GM21576 (cell line): Measurements from ENCODE around the gene DPF3.

Experiments
- ATAC-seq: cut with Tn5 transposase; IDR thresholded peaks from one replicate; pipeline ENCODE4 v1.9.1; 2021; ENCODE audit warnings: mild to moderate bottlenecking, moderate library complexity; ENCODE audit not compliant: unreplicated experiment

DPF3 gene

DNA sequence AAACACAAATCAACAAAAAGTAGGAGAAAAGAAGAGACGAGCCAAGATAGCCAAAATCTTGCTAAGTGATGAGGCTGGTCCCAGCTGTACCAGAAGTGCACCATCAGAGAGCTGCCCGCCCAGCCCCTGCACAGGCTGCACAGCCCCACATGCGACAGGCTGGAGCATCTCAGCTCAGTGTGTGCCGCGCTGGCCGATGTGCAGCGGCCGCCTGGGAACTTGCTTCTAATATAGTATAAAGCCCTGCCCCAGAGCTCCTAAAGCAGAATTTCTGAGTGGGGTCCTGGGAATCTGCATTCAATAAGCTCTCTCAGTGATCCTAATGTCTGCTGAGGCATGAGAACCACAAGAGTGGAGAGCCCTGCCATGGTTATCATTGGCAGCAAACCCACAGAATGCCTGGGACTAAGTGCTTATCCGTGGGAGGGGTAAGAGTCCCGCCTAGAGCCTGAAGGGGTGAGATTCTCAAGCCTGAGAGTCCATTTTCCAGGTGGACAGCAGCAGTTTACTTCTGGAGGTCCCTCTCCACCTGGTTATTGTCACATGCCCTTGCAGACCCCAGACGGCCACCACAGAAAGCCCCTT, 171.6 kb downstream of the DPF3 start:
- ATAC-seq, result no peak

DNA sequence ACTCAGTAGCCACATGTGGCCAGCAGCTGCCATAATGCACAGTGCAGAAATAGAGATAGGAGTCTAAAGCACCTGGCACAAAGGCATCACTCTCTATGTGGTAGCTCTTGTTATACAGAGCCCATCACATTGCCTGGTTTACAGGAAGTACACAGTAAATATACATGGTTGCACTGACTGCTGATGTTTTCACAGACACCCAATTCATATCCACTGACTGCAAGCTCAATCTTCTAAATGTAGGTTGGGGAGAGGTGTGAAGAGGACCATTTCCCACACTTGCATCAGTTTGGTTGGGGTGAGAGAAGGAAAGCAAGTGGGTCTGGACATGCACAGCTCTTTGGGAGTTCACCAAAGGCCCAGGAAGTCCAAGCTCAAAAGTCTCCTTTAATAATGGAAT, 172.8 kb downstream of the DPF3 start:
- ATAC-seq, result no peak

DNA sequence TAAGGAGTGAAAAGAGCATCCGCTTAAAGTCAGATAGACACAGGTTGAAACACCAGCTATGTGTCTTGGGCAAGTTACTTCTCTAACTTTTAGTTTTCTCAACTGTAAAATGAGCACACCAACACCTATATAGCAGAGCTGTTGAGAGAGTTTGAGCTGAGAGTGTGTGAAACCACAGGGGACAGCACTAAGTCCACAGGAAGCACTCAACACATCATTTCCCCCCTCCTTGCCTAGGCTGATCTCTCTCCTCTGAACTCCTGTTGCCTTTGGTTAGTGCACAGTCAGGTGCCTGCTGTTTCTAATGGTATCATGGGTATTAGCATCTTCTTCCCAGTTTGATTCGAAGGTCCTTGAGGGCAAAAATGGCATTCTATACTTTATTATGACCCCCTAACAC, 176.7 kb downstream of the DPF3 start:
- ATAC-seq, result no peak

DNA sequence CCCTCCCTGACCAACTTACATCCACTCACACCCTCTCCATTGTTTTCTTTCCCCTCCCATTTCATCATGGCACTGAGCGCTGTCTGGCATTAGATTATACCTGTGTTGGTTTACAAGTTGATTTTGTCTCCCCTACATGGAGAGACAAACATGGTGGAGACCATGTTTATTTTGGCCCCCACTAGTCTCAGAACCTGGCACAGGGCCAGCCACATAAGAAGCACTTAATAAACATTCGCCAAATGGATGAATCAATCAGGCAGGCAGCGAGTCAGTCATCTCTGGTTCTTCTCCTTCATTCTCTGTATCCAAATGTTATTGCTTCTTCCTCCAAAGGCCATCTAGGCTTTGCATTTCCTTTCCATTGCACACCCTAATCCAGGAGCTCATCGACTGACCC, 177.4 kb downstream of the DPF3 start:
- ATAC-seq, result no peak

DNA sequence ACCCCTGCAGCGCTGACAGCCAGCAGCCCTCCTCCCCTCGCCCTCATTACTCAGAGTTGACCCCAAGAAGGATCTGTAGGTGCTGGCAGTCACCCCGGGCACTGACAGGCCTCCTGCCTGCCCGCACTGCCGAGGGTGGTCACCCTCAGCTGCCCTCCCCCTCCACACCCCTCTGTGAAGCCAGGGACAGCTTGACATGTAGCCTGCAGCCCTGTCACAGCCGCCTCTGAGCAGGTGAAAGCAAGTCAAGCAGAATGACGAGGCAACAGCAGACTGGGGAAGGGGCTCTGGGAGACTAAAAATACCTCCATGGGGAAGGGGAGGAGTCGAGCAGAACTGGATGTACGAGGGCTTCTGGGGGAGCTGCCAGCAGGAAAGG, 178.1 kb downstream of the DPF3 start:
- no peak for ATAC-seq

DNA sequence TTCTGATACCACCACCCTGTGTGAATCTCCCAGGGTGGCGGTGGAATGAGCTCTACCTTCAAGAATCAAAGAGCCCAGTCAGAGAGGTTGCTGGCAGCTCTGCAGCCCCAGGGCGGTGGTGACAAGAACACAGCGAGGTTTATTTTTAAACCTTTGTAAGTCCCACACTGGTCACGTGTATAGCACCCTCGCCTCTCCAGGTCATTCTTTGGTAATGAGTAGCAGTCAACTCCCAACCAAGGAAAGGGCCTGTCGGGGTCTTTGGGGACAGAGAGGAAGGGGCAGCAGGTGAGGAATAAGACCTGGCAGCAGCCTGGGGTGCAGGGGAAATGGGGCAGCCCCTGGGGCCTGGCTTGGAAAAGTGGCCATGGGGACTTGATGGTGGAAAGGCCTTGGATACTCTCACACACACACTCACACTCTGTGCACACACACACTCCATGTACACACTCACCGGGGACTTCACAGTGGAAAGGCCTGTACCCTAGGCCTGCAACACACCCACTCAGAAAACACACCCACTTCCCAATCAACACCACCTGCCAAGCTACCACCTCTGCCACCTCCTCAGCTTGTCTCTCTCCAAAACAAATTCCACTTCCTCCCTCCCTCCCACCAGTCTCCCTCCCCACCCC, 178.6 kb downstream of the DPF3 start:
- no peak for ATAC-seq

DNA sequence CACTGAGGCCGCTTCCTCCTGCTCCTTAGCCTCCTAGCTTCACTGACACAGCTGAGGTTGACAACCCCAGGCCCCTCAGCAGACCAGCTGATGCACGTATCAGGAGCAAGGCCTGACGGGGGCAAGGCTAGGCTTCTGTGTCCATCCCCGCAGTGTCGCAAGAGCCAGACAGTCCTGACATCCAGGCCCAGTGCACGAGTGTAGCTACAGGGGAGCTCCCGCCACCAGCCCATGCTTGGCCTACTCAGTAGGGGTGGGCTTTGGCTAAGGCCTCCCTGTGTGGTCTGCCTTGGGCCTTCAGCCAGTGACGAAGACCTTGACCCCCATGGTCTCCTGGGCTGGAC, 179.1 kb downstream of the DPF3 start:
- no peak for ATAC-seq

DNA sequence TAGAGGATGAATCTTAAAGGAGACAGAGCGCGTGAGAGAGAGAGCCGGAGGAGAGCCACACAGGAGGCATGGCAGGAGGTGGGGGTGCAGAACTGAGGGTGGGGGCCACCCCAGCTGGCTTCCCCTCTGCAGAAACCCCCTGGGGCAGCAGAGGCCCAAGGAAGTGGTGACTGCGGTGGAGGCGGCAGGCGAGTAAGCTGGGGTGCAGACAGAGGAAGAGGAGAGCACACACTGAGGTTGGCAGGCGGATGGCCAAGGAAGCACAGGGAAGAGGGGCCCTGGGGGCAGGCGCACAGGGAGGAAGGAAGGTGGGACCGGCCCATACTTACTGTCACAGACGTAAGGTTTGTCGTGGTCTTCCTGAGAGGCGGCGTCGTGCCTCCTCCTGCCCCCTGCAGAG, 179.8 kb downstream of the DPF3 start:
- no peak for ATAC-seq

DNA sequence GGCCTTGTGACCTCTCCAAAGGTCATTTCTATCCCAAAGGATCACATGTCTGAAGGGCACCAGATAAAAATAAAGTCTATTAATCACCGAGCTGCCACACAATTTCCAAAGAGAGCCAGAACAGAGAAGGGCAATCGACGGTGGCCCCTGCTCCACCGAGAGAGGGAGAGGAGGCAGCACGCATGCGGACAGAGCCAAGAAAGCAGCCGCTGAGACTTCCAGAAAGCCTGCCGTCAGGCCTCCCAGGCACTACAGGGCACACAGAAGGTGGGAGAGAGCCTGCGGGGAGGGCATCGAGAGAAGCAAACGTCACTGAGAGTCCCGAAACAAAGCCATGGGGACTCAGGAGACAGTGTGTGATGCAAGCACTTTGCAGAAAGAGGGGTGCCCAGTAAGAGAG, 182.0 kb downstream of the DPF3 start:
- no peak for ATAC-seq

DNA sequence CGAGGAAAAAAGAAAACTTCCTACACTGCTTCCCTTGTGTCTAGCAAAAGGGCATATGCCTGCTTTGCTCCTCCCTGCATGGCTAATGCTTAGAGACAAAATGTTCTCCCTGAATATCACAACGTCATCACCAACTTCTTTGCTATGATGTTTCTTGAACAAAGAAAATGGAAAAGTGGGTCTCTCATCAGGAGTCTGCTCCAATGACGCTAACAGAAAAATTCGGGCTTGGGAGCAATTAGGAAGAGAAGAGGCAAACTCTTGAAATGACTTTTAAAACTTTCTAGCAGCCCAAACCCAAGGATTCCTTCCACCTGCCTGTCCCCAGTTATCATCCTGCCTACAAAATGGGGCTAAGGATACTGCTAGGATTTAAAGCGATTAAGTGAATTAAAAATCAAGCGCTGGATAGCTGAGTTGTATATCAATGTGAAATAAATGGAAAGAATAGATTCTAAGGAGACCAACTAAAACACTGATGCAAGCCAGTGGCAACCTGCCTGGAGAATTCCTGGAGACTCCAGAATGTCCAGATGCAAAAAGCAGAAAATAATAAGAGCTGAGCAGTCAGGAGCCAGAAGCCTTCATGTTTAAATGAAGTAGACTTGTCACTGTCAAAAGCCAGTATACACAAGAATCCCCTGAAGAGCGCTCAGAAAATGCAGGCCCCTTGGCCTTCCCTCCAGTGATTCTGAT, 183.8 kb downstream of the DPF3 start:
- no peak for ATAC-seq

DNA sequence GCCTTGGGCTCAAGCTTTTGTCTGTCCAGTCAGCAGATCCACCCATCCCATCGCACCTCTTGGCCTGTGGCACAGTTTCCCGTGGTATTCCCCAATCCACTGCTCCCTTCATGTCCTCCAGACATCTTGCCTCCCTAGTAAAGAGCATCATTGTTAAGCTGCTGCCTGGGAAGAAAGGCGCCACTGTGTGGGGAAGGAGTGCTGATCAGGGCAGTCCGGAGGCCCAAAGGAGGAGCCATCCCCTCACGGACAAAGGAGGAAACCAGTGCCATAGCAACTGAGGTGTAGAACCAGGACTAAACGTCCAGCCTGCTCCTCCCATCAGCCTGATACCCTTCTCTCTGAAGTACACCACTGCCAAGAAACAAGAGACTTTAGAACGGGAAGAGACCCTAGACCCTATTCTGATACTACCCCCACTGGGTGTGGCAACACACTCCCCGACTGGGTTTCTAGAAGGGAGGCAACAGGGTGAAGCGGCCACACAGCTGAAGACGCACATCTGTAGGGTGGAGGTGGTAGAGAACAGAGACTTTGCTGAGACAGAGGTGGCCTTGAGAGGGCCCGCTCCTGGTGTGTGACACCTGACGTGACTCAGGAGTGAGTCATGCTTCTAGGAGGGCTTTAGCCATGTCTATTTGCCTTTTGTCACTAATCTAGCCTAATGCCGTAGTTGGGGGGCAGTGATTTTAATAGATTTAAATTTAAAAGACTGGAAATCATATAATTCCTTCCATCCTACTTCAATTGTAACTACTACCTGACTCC, 185.0 kb downstream of the DPF3 start:
- ATAC-seq, result no peak

DNA sequence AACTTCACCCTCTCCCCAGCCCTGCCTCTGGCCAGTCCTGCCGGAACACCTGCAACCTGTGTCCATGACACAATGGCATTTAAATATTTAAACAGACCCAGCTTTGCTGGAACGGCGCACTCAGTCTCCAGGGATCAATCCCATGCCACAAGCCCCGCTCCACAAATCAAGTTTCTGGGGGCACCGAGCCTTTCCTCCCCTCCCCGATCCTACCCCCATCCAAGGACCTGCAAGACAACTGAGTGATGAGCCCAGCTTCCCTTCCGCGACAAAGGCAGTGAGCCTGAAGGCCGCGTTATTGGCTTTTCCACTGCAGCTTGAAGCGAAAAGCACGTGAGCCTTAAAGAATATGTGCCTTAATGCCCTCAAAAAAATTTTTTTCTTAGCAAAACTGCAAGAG, 185.7 kb downstream of the DPF3 start:
- no peak for ATAC-seq

DNA sequence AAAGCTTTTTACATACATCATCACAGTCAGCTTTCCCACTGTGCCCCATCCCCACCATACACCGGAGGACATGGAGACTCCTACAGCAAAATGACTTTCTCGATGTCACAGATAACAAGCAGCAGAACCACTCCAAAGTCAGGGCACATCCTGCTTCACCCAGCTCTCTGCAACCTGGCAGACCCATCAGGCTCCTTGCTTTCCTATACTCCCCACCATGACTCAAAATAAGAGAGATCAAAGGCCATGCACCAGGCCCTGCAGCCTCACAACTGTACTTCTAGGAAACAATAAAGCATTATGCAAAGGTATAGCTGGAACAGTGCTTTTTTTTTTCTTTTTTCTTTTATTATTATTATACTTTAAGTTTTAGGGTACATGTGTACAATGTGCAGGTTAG, 187.4 kb downstream of the DPF3 start:
- no peak for ATAC-seq

DNA sequence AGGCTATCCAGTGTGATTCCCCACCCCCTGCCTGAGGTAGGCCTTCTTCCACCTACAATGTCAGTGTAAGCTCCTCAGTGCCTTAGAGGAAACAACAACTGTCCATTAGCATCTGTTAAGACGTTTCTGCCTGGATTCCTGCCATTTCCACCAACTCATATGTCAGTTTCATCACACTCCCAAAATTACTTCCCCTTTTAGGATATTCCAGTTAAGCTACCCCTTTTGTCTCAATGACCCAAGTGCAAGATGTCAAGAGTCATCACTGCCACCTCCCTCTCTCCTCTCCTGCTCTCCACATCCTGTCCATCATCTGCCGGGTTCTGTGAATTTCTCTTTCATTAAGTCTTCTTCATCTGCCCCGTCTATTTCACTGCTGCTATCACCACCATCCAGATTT, 189.4 kb downstream of the DPF3 start:
- ATAC-seq, result no peak

DNA sequence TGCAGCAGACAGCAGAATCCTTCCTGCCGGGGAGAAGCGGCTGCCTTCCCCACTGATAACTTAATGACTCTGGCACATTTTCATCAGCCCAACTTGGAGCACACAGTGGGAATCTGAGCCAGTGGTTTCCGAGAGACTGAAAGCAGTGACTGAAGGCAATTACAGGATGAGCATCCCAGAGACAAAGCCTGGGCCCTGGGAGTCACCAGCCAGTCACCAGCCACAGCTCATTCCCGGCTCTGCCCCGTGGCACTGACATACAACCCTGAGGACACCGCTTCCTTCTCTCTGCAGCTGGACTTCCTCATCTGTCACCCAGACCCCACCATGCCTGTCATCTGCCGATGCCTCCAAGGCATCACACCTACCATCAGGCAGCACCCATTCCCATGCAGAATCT, 192.3 kb downstream of the DPF3 start:
- no peak for ATAC-seq

DNA sequence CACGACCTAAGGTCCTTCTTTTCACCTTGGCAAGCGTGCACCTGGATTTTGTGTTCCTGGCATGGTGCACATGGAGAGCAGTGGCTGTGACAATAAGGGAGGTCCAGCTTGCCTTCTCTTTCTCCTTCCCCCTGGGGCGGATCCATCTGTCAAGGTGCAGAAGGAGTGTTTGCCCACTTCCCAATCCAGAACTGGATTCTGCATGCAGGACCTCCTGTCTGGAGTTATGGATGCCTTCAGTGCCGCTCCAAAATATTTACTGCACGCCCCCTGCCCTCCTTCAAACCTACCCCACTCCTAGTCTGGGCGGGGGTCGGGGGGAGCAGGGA, 192.7 kb downstream of the DPF3 start:
- no peak for ATAC-seq

DNA sequence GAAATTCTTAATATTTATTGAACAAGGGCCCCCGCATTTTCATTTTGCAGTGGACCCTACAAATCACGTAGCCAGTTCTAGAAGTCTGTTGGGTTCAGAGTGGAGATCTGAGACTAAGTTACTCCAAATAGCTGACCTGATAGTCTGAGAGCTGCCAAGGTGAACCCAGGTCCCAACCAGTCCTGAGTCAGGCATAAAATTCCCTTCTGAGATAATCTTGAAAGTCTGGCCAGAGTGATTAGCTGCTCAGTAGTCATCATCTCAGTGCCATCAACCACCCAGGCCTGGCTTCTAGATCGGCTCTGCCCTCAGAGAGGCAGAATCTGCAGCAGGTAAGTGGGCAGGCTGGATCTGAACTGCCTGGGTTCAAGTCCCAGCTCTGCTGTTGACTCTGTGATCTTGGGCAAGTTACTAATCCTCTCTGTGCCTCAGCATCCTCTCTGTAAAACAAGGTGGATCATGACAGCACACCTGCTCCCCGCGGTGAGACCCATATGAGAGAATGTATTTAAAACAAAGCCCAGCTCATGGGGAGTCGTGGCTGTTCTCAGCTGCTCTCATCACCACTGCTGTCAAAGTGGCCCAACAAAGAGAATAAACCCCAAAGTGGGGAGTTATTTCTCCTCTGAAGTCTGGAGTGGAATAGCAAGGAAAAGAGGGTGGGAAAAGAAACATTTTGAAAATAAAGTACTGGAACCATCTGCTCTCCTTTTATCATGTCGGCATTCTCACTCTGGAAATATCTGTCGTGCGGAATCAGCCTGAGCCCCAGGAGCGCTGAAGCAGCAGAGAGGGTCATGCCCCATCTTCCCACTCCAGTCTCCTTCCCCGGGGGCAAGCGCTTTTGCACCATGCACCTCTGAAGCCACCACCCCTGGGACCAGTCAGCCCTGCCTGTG, 193.3 kb downstream of the DPF3 start:
- no peak for ATAC-seq

DNA sequence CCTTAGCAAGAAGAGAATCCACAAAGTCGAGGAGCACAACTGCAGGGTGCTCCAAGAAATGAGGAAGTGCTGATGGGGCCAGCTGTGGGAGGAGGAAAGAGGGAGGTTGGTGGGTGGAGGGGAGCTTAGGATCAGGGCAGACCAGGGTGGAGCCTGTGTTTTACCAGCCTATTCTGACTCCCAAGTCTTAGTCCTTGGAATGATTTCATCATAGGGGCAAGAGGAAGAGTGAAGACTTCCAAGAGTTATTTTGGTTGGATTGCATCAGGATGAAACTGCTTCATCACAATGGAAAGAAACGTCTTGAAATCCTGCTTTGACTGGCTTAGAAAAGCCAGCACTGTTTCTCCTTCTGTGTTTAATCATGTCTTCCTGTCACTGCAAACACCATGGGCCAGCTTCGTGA, 194.0 kb downstream of the DPF3 start:
- ATAC-seq, result no peak

DNA sequence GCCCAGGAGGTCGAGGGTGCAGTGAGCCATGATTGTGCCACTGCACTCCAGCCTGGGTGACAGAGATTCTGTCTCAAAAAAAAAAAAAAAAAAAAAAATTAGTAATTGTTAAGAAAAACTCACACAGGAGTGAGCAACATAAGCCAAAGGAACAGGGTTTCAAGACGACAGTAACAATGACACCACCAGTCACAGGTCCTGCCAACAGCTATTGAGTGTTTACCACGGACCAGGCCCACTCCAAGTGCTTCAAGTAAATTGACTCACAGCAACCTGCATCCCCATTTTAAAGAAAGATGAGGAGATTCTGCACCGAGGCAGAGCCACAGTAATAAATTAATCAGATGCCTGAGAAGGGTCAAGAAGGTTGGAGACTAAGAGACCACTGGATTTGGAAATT, 194.5 kb downstream of the DPF3 start:
- no peak for ATAC-seq

DNA sequence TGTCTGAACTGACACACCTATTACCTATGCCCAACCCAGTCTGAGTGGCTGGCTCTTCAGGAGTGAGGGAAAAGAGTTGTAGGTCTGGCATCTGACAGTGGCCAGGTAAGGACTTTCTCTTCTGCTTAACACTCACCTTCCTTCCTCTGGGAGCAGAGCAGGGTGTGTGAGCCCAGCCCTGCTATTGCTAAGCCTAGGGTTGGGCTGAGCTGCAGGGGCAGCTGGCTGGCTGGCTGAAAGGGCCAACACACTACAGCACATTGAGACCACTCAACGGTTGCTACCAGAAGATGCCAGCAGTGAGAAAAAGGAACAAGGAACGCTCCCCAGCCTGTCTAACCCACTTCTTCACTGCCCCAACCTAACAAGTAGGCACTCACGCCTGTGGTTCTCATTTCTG, 201.2 kb downstream of the DPF3 start:
- ATAC-seq, result no peak

DNA sequence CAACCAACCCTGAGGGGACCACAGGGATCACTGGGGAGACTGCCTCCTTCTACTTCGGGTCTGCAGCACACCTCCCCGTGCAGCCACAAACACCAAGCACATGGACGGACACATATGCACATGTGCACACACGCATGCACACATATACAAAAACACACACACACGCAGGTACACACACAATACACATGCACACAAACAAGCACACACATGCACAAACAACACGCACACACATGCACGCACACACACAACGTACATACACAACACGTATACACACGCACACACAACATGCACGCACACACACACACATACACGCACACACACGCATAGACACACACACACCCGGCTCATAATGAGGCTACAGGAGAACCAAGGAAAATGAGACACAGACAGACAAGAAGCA, 203.6 kb downstream of the DPF3 start:
- ATAC-seq, result no peak
